Measurements from ENCODE around the gene ATOSA. TPM values are rescaled to one million over a fixed set of nuclear protein-coding genes. Genes with fewer than 3 reads are reported as not detected.

The ATOSA gene
- total and polyA plus RNA-seq, 2 of the 13 experiments (the other 11 are each of a cell fraction or from before 2014, with no cell fraction given), result 6.6 to 16.3 TPM

GRCh38 chr15:52717481-52717880, 38.3 kb upstream of the ATOSA start (continued):
- TF ChIP-seq, protein P1, sequence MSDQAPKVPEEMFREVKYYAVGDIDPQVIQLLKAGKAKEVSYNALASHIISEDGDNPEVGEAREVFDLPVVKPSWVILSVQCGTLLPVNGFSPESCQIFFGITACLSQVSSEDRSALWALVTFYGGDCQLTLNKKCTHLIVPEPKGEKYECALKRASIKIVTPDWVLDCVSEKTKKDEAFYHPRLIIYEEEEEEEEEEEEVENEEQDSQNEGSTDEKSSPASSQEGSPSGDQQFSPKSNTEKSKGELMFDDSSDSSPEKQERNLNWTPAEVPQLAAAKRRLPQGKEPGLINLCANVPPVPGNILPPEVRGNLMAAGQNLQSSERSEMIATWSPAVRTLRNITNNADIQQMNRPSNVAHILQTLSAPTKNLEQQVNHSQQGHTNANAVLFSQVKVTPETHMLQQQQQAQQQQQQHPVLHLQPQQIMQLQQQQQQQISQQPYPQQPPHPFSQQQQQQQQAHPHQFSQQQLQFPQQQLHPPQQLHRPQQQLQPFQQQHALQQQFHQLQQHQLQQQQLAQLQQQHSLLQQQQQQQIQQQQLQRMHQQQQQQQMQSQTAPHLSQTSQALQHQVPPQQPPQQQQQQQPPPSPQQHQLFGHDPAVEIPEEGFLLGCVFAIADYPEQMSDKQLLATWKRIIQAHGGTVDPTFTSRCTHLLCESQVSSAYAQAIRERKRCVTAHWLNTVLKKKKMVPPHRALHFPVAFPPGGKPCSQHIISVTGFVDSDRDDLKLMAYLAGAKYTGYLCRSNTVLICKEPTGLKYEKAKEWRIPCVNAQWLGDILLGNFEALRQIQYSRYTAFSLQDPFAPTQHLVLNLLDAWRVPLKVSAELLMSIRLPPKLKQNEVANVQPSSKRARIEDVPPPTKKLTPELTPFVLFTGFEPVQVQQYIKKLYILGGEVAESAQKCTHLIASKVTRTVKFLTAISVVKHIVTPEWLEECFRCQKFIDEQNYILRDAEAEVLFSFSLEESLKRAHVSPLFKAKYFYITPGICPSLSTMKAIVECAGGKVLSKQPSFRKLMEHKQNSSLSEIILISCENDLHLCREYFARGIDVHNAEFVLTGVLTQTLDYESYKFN (CRISPR knock-in tag; conservative IDR thresholded peaks at IDR 0.05), result no peak
- TF ChIP-seq AKNA (CRISPR knock-in tag; IDR thresholded peaks at IDR 0.05; ENCODE audit: borderline replicate concordance) (no peak), ZKSCAN5 (CRISPR knock-in tag; IDR thresholded peaks at IDR 0.05) (no peak), IRF9 (CRISPR knock-in tag; IDR thresholded peaks at IDR 0.05; ENCODE audit: borderline replicate concordance) (no peak)

Measured in HepG2 (cell line).